Retina (tissue), 1 donor: Measurements from ENCODE around the gene ARHGAP44.
"Not testable (repeated sequence)": the region's sequence is repeated elsewhere in the genome, so short reads cannot be mapped to it uniquely, and the experiment has no call there.

Experiments
- DNase-seq: peaks from one replicate; pipeline ENCODE4 v3.0.0-alpha.2; 2016

The ARHGAP44 gene

GRCh38 chr17:12967962-12968361 lies 178.7 kb downstream of the ARHGAP44 start:
- DNase-seq, result no peak

- DNase-seq, result peak; percentile 83
Observed at GRCh38 chr17:12973496-12974004, 184.3 kb downstream of the ARHGAP44 start.

- no peak for DNase-seq
Observed at GRCh38 chr17:12974005-12974531, 184.8 kb downstream of the ARHGAP44 start.

GRCh38 chr17:12977008-12977751 lies 187.9 kb downstream of the ARHGAP44 start:
- no peak for DNase-seq

- not testable (repeated sequence) for DNase-seq
Observed at GRCh38 chr17:12978787-12979186, 189.5 kb downstream of the ARHGAP44 start.

GRCh38 chr17:12979246-12979645 lies 189.9 kb downstream of the ARHGAP44 start:
- DNase-seq, result no peak

- no peak for DNase-seq
Observed at GRCh38 chr17:12979826-12980500, 190.7 kb downstream of the ARHGAP44 start.

- no peak for DNase-seq
Observed at GRCh38 chr17:12982224-12982623, 192.9 kb downstream of the ARHGAP44 start.

GRCh38 chr17:12983991-12984884 lies 194.9 kb downstream of the ARHGAP44 start:
- DNase-seq, result no peak

GRCh38 chr17:12985431-12986293 lies 196.4 kb downstream of the ARHGAP44 start:
- no peak for DNase-seq

- DNase-seq, result peak; percentile 62
Observed at GRCh38 chr17:12987120-12987519, 197.8 kb downstream of the ARHGAP44 start.

GRCh38 chr17:12990041-12990808 lies 200.9 kb downstream of the ARHGAP44 start:
- no peak for DNase-seq

- no peak for DNase-seq
Observed at GRCh38 chr17:12990926-12991325, 201.6 kb downstream of the ARHGAP44 start.

GRCh38 chr17:12992676-12993075 lies 203.4 kb downstream of the ARHGAP44 start:
- DNase-seq, result no peak

GRCh38 chr17:12993631-12994030 lies 204.3 kb downstream of the ARHGAP44 start:
- DNase-seq, result no peak

- DNase-seq, result no peak
Observed at GRCh38 chr17:12994341-12995074, 205.2 kb downstream of the ARHGAP44 start.

GRCh38 chr17:12995106-12995895 lies 206.0 kb downstream of the ARHGAP44 start:
- no peak for DNase-seq

- no peak for DNase-seq
Observed at GRCh38 chr17:12995896-12996295, 206.6 kb downstream of the ARHGAP44 start.

- DNase-seq, result no peak
Observed at GRCh38 chr17:12996357-12996756, 207.1 kb downstream of the ARHGAP44 start.
